Tibial nerve (tissue), 4 donors: ENCODE results near the gene PCMT1.

Experiments
- EP300 ChIP-seq, 2 donors: sonication (generic); formaldehyde crosslinking; IDR thresholded peaks; one replicate each; pipeline ENCODE4 v1.6.1; 2017; ENCODE audit warnings: antibody characterized with exemption in 2 of 2, mild to moderate bottlenecking in 1 of 2
- TF ChIP-seq, protein P1 (sequence below), 5 experiments: fragments of 200-600 bp in 3 of 5; fragments of 450-650 bp in 2 of 5; sonication (generic) in 3 of 5; IDR thresholded peaks; one replicate each; pipeline ENCODE4 v1.5.1; 2016 to 2019; ENCODE audit warnings: antibody characterized with exemption in 5 of 5, mild to moderate bottlenecking in 3 of 5, moderate library complexity in 2 of 5

DNA sequence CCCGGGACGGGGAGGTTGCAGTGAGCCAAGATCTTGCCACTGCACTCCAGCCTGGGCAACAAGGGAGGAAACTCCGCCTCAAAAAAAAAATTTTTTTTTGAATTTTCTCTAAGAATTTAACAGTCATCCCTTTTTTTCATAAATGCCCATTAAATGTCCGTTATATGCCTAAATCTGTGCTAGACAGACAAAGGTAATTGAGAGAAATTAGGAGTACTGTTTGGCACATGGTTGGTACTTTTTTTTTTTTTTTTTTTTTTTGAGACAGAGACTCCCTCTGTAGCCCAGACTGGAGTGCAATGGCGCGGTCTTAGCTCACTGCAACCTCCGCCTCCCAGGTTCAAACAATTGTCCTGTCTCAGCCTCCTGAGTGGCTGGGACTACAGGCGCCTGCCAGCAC lies 1.7 kb downstream of the PCMT1 start:
- TF ChIP-seq, protein P1, sequence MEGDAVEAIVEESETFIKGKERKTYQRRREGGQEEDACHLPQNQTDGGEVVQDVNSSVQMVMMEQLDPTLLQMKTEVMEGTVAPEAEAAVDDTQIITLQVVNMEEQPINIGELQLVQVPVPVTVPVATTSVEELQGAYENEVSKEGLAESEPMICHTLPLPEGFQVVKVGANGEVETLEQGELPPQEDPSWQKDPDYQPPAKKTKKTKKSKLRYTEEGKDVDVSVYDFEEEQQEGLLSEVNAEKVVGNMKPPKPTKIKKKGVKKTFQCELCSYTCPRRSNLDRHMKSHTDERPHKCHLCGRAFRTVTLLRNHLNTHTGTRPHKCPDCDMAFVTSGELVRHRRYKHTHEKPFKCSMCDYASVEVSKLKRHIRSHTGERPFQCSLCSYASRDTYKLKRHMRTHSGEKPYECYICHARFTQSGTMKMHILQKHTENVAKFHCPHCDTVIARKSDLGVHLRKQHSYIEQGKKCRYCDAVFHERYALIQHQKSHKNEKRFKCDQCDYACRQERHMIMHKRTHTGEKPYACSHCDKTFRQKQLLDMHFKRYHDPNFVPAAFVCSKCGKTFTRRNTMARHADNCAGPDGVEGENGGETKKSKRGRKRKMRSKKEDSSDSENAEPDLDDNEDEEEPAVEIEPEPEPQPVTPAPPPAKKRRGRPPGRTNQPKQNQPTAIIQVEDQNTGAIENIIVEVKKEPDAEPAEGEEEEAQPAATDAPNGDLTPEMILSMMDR (IDR thresholded peaks at IDR 0.05): no peak
- no peak for TF ChIP-seq EP300 (IDR thresholded peaks at IDR 0.05)
